Germinal center (tissue), 1 donor: ENCODE results near the gene CCNY.

Experiments
- DNase-seq: peaks from one replicate; pipeline ENCODE4 v3.0.0; 2012; ENCODE audit warnings: mixed read lengths, low spot score

Gene CCNY

GRCh38 chr10:35558276-35558675 lies 222.0 kb downstream of the CCNY start:
- DNase-seq, result no peak

DNA sequence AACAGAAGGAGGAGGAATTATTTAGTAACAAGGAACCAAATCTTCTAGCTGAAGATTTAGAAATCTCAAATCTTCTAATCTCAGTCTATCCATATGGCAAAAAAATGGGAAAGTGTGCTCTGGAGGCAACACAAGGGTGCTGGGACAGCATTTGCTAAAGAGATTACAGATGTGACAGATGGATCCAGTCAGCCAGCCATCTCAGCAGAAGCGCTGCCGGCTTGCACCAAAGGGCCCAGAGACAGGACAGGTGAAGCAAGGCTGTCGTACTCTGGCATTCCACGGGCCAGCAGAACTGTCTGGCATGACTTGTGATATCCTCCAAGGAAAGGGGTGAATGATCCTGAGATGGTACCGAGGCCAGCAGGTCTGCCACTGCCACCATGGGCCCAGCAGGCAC lies 223.1 kb downstream of the CCNY start:
- no peak for DNase-seq

- DNase-seq, result no peak
Observed at GRCh38 chr10:35561715-35562114, 225.4 kb downstream of the CCNY start.

DNA sequence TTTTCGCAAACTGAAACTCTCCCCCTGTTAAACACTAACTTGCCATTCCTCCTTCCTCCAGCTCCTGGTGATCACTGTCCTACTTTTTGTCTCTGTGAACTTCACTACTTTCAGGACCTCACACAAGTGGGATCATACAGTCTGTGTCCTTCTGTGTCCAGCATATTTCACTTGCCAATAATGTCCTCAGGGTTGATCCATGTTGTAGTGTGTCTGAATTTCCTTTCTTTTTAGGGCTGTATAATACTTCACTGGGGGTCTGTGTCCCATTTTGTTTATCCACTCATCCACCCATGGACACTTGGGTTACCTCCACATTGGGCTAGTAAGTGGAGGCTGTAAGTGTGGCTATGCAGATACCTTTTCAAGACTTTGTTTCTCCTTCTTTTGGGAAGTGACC lies 226.1 kb downstream of the CCNY start:
- DNase-seq, result no peak

- DNase-seq, result peak; percentile 71
Observed at GRCh38 chr10:35563261-35563891, 227.1 kb downstream of the CCNY start.

DNA sequence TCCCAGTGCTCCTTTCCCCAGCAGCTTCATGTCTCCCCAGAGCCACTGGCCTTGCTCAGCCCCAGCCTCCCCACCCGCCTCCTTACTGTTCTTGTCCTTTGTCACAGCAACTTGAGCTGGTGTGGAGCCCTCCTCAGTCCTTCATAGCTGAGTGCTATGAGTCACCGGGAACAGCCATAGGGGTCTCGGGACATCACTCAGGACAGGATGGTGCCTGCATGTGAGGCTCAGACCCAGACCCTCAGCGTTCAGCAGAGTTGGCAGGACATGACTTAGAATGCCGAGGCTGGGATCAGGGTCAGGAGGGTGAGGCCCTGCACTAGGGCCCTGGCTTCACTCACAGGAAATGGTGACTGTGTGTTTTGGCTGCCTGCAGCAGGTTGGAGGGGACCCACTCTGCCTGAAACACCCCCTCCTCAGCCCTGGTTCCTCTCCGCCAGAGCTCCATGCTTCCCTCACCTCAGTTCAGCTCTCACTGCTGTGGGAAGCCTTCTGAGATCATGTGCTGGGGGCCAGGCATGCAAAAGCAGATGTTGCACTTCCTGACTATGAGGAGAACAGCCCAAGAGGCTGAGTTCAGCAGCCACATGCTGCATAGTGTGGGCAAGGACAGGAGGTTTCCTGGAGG lies 228.1 kb downstream of the CCNY start:
- no peak for DNase-seq

DNA sequence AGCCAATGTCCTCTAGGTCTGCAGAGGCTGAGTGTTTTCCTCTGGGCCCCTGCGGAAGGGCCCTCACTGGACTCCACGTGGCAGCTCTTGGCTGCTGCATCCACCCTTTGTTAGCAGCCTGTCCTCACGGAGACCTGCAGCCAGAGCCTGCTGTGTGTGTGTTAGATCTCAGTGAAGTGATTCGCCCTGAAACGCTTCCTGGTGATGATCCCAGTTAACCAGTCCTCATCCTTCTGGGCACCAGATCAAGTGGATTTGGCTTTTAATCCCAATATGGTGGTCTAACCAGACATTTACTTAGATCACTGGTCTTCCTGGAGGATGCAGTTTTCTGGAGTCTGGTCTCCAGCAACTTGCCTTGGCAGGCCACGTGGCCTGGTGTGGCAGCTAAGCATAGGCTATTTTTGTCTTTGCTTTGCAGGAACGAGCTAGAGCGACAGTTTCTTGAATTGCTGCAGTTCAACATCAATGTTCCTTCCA lies 229.3 kb downstream of the CCNY start:
- no peak for DNase-seq

DNA sequence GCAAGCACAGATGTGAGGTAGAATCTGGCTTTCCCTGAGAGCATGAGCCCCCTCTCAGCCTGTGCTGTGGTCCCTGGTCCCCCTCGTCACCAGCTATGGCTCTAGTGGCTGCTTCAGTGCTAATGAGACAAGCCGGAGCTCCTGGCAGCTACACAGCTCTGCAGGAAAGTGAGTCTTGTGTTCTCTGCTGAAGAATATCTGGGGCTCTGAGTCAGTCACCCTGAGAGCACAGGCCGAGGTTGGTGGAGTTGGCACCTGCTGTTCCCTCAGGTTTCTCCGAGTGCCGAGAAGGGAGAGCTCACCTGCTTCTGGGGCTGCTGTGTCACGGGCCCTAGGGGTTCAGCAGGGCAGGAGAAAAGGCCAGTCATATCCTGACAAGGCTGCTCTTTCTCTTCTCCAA lies 231.6 kb downstream of the CCNY start:
- no peak for DNase-seq

GRCh38 chr10:35568483-35569015 lies 232.2 kb downstream of the CCNY start:
- no peak for DNase-seq

- DNase-seq, result no peak
Observed at GRCh38 chr10:35569111-35569707, 232.9 kb downstream of the CCNY start.

DNA sequence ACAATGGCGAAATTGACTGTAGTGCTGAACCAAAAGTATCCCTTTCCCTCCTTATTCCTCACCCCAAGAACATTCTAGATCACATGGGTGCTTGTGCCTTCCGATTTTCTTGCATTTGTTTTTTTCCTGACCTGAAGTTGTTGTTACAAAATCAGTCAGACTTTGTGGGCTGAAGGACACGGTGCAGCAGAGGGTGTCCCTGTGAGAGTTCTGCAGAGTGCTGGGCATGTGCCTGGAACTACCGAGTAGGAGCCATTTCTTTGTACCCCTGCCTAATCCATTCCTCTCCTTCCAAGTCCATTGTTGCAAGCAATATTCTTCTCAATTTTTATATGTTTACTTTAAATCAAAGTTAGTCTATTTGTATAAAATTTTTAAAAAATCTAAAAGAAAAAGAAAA lies 233.5 kb downstream of the CCNY start:
- DNase-seq, result no peak

- no peak for DNase-seq
Observed at GRCh38 chr10:35570397-35570796, 234.1 kb downstream of the CCNY start.

DNA sequence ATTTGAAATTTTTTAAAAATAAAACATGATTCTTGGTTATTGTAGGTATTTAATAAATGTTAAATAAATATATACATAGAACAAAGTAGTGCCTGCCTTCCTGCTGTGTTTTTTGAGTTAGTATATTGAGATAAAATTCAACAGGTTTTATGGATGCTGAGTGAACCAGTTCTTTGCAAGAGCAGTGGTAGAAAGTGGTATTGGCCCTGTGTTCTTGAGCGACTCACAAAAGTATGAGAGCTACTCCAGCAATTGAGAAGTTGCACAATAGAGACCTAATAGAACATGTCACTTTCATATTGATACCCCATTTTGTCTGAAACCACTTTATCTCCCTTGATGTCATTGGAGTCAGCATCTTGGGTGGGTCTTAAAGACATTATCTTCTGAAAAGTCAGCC lies 236.3 kb downstream of the CCNY start:
- no peak for DNase-seq

DNA sequence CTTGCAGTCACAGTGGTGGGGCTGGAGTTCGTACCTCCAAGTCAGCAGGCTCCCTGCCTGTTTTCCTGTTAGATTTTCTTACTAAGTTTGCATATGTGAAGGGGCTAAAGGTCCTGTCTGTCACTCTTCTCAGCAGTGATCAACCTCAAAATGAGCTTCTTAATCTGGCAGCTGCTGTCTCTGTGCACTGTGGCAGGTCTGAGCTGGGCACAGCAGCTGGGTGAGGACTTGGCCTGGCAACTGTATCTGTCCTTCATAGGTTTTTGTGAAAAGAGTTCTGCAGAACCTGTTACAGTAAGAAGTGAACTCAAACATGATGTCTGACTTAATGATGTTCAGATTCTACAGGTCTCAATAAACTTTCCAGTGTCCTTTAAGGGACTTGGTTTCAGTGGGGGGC lies 237.5 kb downstream of the CCNY start:
- no peak for DNase-seq

DNA sequence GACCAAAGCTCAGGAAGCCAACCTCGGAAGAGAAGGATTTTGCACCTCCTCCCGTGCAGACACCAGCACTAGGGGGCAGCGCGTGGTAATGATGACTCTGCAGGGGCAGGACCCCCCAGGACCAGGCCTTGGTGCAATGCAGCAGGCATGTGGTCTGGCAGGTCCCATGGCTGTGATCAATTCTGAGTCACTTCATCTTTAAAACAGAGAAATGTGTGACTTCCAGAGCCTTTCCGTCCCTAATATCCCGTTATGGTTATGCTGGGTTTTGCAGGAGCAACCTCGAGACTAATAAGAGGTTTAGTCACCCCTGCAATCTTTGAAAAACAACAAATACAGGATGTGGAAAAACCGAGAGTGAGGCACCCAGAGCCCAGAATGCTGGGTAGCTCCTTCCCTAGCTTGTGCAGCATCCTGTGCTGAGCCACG lies 238.6 kb downstream of the CCNY start:
- no peak for DNase-seq

DNA sequence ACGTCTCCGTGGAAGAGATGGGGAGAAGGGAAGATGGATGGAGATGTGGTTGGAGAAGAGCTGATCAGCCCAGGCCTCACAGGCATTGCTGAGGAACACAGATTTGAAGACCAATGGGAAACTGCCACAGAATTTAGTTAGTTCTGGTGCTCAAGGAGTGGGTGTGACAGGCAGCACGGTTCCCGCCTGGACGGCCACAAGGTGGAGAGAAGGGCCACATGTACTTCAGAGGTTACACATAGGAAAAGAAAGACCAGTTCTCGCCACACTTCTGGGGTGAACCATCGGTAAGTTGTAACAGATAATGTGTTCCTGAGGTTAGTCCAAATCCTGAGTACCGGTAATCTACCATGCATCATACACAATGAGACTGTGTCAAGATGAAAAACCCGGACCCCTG lies 239.3 kb downstream of the CCNY start:
- no peak for DNase-seq

- DNase-seq, result no peak
Observed at GRCh38 chr10:35576730-35577129, 240.4 kb downstream of the CCNY start.

DNA sequence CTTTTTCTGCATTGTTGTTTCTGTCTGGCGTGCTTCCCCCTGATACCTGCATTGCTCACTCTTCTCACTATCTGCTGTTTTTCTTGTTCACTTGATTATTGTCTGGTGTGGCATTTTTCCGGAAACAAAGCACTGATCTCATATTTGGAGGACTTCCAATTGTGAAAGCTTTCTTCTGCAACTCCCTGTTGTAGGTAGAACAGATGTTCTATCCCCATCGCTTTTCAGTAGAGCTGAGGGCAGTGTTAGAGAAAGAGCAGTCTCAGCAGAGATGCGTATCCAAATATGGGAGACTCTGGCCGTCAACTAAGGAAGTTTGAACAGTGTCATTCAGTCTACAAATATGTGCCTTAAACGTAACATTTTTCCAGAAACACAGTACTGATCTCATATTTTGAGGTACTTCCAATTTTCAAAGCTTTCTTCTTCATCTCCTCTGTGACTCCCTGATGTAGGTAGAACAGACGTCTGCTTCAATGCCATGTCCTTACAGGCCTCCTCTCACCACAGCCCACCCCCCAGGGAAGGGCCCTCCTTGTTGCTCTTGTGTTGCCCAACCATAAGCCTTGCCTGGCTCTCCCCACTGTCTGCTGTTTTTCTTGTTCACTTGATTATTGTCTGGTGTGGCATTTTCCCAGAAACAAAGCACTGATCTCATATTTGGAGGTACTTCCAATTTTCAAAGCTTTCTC lies 241.8 kb downstream of the CCNY start:
- no peak for DNase-seq

DNA sequence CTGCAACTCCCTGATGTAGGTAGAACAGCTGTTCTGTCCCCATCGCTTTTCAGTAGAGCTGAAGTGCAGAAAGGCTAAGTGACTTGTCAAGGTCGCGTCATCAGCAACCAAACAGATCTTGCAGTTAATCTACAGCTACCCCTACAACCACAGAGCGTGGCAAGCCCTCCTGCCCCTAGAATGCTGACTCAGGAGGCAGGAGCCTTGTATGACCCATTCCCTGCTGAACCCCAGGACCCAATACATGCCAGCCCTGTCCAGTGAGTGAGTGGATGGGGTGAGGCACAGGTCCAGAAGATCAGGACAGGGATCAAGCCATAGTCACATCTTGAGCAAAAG lies 242.3 kb downstream of the CCNY start:
- no peak for DNase-seq

- DNase-seq, result no peak
Observed at GRCh38 chr10:35579116-35579515, 242.8 kb downstream of the CCNY start.

- no peak for DNase-seq
Observed at GRCh38 chr10:35579726-35580422, 243.6 kb downstream of the CCNY start.

- no peak for DNase-seq
Observed at GRCh38 chr10:35580423-35580770, 244.1 kb downstream of the CCNY start.
